Activated T-helper 1 cell treated with Interleukin-2 at 50 U/mL for 16 hours (primary cell): ENCODE measurements around the gene COPZ2.
A peak's percentile ranks its signal among the peaks of the same experiment; 100 is the strongest.
"Not testable (repeated sequence)": the region's sequence is repeated elsewhere in the genome, so short reads cannot be mapped to it uniquely, and the experiment has no call there.

ENCODE experiments used
- DNase-seq: peaks from one replicate; pipeline ENCODE4 v3.0.0-alpha.2; 2020; ENCODE audit warnings: low read depth

The COPZ2 gene

DNA sequence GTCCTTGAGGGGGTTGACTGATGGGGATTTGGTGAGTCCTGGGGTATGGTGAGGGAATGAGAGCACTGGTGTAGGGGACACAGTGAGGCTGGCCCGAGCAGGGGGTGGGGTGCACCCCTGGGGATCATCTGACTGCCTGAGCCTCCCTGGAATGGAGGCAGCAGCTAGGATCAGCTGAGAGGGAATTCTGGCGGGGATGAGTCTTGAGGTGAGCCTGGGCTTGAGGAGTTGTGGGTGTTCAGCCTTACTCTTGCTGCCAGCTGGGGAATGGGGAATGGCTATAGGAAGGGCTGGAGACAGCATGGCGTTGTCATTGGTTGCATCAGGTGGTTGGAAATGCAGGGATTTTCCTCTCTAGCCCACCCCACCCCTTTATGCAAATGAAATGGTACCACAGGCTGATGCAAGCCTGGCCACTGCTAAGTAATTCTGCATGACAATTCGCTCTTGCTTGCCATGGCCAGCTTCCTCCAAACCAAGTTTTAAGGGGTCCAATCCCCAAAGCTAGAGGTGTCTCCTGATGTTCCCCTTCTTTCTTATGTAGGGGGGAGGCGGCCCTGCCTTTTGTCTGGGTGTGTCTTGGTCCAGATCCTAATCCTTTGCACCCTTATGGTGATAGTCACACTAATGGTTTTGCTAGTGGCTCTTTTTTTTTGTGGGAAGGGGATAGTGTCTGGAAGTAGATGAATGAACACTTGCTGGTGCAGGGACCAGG, 18.1 kb upstream of the COPZ2 start:
- no peak for DNase-seq

- no peak for DNase-seq
These were observed 16.9 kb upstream of the COPZ2 start for GRCh38 chr17:48054238-48055185.

GRCh38 chr17:48053758-48054237, 16.2 kb upstream of the COPZ2 start:
- no peak for DNase-seq

- no peak for DNase-seq
These were observed 15.6 kb upstream of the COPZ2 start for GRCh38 chr17:48052956-48053757.

GRCh38 chr17:48051706-48052486, 14.3 kb upstream of the COPZ2 start:
- no peak for DNase-seq

- no peak for DNase-seq
These were observed 13.7 kb upstream of the COPZ2 start for GRCh38 chr17:48051283-48051682.

GRCh38 chr17:48048384-48049126, 11.0 kb upstream of the COPZ2 start:
- DNase-seq, result no peak

- DNase-seq, result peak; percentile 95
These were observed 10.3 kb upstream of the COPZ2 start, which contains the start of gene NFE2L1 for GRCh38 chr17:48047741-48048383. NFE2L1 (plus strand) TSS chr17:48048359; CDS start chr17:48051119, 2,760 bp downstream.

DNA sequence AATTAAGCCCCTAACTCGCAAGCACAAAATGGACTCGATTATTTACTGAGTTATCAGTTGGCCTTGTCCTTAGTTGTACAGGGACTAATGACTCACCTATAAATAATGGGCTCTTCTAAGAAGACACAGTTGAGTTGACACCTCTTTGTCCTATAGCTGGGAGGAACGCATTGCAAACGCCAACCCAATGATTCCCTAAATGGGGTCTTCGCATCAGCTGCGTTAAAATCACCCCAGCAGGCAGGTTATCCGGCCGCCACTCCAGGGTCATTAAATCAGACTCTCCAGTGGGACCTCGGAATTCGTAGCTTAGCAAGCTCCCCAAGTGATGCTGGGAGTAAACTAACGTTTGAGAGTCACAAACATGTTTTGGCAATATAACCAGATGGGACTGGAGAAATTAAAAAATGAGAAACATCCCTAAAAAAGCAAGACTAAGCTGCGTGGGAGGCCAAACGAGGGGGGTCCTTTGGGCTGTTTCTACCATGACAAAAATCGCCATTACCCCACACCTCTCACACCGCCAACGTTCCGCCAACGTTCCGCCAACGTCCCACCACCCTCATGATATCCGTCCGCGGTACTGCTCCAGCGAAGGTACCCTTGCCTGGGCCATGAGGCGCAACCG, 9.6 kb upstream of the COPZ2 start:
- DNase-seq, result no peak

DNA sequence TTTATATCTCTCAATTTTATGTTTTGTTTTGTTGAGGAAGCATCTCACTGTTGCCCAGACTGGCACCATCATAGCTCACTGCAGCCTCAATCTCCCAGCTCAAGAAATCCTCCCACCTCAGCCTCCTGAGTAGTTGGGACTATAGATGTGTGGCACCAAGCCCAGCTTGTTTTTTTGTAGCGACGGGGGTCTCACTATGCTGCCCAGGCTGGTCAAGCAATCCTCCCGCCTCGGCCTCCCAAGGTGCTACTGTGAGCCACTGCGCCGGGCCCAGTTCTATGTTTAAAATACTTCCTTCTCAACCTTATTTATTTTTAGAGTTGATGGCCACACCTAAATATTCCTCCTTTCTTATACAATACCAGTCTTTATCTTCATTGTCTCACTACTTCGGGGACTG, 8.7 kb upstream of the COPZ2 start:
- no peak for DNase-seq

- no peak for DNase-seq
These were observed 7.9 kb upstream of the COPZ2 start for GRCh38 chr17:48045316-48046001.

DNA sequence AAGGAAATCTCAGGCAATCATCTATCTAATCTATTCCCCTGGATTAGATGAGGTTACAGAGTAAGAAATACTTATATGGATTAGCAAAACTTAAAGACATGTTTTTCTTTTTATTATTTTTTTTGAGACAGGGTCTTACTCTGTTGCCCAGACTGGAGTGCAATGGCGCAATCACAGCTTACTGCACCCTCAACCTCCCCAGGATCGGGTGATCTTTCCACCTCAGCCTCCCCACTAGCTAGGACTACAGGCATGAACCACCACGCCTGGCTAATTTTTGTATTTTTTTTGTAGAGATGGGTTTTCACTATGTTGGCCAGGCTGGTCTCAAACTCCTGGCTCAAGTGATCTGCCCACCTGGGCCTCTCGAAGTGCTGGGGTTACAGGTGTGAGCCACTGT, 7.3 kb upstream of the COPZ2 start:
- no peak for DNase-seq

DNA sequence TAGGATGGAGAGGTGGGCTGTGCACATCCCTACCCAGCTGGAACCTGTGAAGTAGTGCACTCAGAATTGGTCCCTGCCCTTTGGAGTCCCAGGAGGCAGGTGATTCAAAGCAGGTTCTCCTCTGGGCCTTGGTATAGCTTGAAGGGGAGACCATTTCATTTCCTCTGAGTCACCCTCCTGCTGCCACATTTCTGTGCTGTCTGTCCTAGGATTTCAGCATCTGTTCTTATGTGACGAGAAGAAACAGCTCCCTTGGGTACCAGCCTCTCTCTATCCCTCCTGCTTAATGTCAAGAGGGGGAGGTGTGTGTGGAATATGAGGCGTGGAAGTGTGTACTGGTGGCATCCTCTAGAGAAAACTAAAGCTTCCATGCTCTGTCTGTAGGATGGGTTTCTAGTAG, 5.6 kb upstream of the COPZ2 start:
- DNase-seq, result no peak

DNA sequence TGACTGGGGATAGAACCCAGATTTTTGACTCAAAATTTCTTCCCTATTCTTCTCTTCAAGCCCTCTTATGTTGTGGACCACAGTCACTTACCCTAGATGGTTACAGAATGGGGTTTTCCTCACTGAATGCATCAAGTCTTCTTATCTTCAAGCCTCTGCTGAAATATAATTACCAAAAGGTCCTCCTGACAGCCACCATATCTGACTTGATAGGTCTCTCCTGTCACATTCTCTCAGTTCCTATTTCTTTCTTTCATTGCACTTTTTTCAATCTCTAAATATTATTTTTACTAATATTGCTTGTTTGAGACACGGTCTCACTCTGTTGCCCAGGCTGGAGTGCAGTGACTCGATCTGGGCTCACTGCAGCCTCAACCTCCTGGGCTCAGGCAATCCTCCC, 1.1 kb upstream of the COPZ2 start:
- no peak for DNase-seq

DNA sequence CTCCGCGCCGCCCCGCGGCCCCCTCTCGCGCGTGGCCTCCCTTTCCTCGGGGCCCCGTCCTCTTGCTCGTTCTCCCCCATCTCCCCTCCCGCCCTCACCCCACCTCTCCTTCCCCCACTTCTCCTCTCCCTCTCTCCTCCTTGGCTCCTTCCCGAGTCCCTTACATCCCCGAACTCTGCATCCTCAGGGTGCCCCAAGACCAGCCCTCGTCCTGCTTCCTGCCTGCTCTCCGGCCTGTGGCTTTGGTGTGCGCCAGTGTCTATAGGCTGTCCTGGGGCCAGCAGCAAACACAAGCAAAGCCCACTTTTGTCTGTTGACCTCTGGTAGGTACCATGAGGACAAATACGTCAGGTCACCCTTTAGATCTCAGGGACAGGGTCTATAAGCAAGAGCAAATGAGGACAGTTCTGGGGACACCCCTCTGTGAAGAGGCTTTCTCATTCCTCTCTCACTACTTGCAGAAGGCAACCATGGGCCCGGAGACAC, 284 bp upstream of the COPZ2 start:
- DNase-seq, result no peak

GRCh38 chr17:48036693-48037035, 933 bp downstream of the COPZ2 start:
- no peak for DNase-seq

DNA sequence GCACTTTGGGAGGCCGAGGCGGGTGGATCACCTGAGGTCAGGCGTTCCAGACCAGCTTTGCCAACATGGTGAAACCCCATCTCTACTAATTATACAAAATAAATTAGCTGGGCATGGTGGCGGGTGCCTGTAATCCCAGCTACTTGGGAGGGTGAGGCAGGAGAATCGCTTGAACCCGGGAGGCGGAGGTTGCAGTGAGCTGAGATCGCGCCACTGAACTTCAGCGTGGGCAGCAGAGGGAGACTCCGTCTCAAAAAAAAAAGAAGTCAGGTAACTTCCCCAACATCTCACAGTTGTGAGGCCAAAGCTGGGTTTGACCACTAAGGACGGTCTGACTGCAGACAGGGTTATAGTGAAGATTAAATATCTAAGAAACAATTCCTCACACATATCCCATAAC, 2.9 kb downstream of the COPZ2 start:
- DNase-seq, result not testable (repeated sequence)

DNA sequence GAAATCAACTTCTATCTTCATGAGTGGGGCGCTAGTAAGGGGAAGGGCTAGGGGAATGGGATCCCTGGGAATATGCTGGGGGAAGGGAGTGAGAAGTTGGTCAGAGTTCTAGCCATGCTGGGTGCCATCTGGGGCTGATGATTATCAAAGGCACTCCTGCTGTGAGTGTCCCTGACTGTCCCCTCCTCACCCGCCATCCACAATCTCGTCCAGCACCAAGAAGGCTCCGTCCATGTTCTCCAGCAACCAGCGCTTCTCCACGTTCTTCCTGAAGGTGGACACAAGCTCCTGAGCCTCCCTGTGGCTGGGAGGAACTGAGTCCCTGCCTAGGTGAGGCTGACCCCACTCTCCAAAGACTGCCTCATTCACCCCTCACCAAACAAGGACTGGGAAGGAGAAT, 5.6 kb downstream of the COPZ2 start:
- DNase-seq, result no peak

GRCh38 chr17:48030531-48030930, 7.1 kb downstream of the COPZ2 start:
- no peak for DNase-seq
